NB4 (cell line): ENCODE data around the gene MT2A.

Source experiments
- CTCF ChIP-seq: IDR thresholded peaks from one replicate; pipeline ENCODE4 v1.5.1; 2012; ENCODE audit warnings: low read depth, low read length
- POLR2A ChIP-seq: IDR thresholded peaks from 2 replicates; pipeline ENCODE4 v1.6.1; 2011; ENCODE audit warnings: mild to moderate bottlenecking; ENCODE audit not compliant: insufficient read length; ENCODE audit errors: extremely low read depth

GRCh38 chr16:56658327-56658875 lies 50.0 kb downstream of the MT2A start:
- no peak for TF ChIP-seq POLR2A
- TF ChIP-seq CTCF, result no peak
